Activated CD4-positive, alpha-beta memory T cell treated with anti-CD3 and anti-CD28 coated beads for 36 hours (primary cell): ENCODE measurements around the gene TTC17. TPM values are rescaled to one million over a fixed set of nuclear protein-coding genes. Genes with fewer than 3 reads are reported as not detected.
A peak's percentile ranks its signal among the peaks of the same experiment; 100 is the strongest.
"Not testable (repeated sequence)": the region's sequence is repeated elsewhere in the genome, so short reads cannot be mapped to it uniquely, and the experiment has no call there.

Experiments used
- CTCF ChIA-PET: fragments of 350-600 bp; sonication (Branson Sonifier 250); formaldehyde crosslinking; loops from one replicate; lab custom pipeline; 2021; ENCODE audit warnings: antibody characterized with exemption, inconsistent platforms; lab: Charles Lee
- POLR2A ChIA-PET: fragments of 350-600 bp; sonication (Branson Sonifier 250); formaldehyde crosslinking; loops from one replicate; lab custom pipeline; 2021; ENCODE audit warnings: antibody characterized with exemption; lab: Charles Lee
- DNase-seq: peaks from one replicate; pipeline ENCODE4 v3.0.0-alpha.2; 2020
- H3K27ac Mint-ChIP-seq: one replicate; pipeline ENCODE4 v1.8.0; 2021; ENCODE audit warnings: mixed read lengths
- H3K27me3 Mint-ChIP-seq: one replicate; pipeline ENCODE4 v1.8.0; 2021; ENCODE audit warnings: mixed read lengths
- H3K36me3 Mint-ChIP-seq: one replicate; pipeline ENCODE4 v1.8.0; 2021; ENCODE audit warnings: mixed read lengths
- H3K4me1 Mint-ChIP-seq: one replicate; pipeline ENCODE4 v1.8.0; 2021; ENCODE audit warnings: low read depth, mixed read lengths
- H3K4me3 Mint-ChIP-seq: one replicate; pipeline ENCODE4 v1.8.0; 2021; ENCODE audit warnings: mild to moderate bottlenecking, mixed read lengths
- H3K9me3 Mint-ChIP-seq: one replicate; pipeline ENCODE4 v1.8.0; 2021; ENCODE audit warnings: mixed read lengths
- intact Hi-C: fragments of 100-400 bp; cut with micrococcal nuclease; formaldehyde crosslinking; loops from one replicate; pipeline ENCODE4 v1.15.1; 2023
- total RNA-seq, 2 experiments: library from RNA; stranded (reverse); gene quantifications; one replicate each; pipeline ENCODE4 v1.2.3, GENCODE V29; 2021

The TTC17 gene
- total RNA-seq, 2 experiments from 2014 or later: 51.5 to 52.0 TPM

DNA sequence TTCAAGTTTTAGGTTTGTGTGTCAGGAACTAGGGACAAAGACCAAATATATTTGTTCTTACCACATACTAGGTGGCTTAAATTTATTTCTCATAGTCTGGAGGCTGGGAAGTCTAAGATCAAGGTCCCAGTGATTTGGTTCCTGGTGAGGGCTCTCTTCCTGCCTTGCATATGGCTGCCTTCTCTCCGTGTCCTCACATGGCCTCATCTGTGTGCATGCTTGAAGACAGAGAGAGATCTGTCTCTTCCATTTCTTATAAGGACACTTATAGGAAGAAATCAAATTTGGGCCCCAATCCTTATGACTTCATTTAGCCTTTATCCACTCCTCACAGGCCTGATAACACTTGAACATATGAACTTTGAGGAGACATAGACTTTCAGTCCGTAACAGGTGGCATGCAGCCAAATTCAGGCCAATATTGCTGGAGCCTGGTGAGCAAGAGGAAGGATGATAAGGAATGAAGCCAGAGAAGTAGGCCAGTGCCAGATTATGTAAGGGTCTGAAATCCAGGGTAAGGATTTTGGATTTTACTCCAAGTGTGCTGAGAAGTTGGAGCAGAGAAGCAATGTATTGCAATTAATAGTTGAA is 35.1 kb downstream of the TTC17 start:
- H3K4me1 Mint-ChIP-seq: peaks cover 31% of the 10 kb centered on the region
- no peak overlapping the region for H3K27ac Mint-ChIP-seq
- ChIA-PET POLR2A (interaction anchor here (1.2 kb wide), 1 partner anchor 36 kb away, joined by 6 read pairs; the partner anchor contains the start of gene TTC17), CTCF (interaction anchor here (1.2 kb wide), 1 partner anchor 82 kb away, joined by 4 read pairs; the partner anchor contains the start of gene API5)
- H3K9me3 Mint-ChIP-seq: no peaks in the 10 kb centered on the region
- H3K36me3 Mint-ChIP-seq: peaks cover 60% of the 10 kb centered on the region
- intact Hi-C loops: loop anchor here (2.0 kb wide), 1 partner anchor 35 kb away; the partner anchor contains the start of gene TTC17
- no peaks in the 10 kb centered on the region for H3K27me3 Mint-ChIP-seq
- DNase-seq: no peak
- no peak overlapping the region for H3K4me3 Mint-ChIP-seq

GRCh38 chr11:43396617-43397016 is 37.9 kb downstream of the TTC17 start:
- no peak for DNase-seq
- peaks cover 37% of the 10 kb centered on the region for H3K4me1 Mint-ChIP-seq

DNA sequence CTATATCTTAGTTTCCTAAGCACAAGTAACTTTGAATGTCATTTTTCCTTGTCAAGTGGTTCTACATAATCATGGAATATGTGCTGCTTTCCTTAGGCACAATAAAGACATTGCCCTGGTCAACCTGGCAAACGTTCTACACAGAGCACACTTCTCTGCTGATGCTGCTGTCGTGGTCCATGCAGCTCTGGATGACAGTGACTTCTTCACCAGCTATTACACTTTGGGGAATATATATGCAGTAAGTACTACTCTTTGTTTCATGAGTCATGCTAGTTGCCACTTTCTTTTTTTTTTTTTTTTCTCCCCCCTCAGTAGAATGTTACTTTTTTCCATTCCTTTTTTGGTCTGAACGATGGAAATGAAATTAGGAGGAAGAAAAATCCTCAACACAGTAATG is 38.5 kb downstream of the TTC17 start:
- peak; percentile 11 for DNase-seq
- intact Hi-C loops: no loop called here
- H3K27me3 Mint-ChIP-seq: no peaks in the 10 kb centered on the region
- no peaks in the 10 kb centered on the region for H3K9me3 Mint-ChIP-seq
- H3K4me3 Mint-ChIP-seq: no peak overlapping the region
- CTCF ChIA-PET: interaction anchor here (2.2 kb wide), 1 partner anchor 86 kb away, joined by 5 read pairs; the partner anchor contains the start of gene API5
- POLR2A ChIA-PET: no interaction called here
- peaks cover 34% of the 10 kb centered on the region for H3K4me1 Mint-ChIP-seq
- no peak overlapping the region for H3K27ac Mint-ChIP-seq
- H3K36me3 Mint-ChIP-seq: peaks cover 65% of the 10 kb centered on the region

More at GRCh38 chr11:43396617-43397016, 37.9 kb downstream of the TTC17 start:
- ChIA-PET CTCF (interaction anchor here (2.2 kb wide), 1 partner anchor 85 kb away, joined by 5 read pairs; the partner anchor contains the start of gene API5), POLR2A (no interaction called here)
- Mint-ChIP-seq H3K4me3 (no peak overlapping the region), H3K36me3 (peaks cover 63% of the 10 kb centered on the region), H3K27me3 (no peaks in the 10 kb centered on the region), H3K9me3 (no peaks in the 10 kb centered on the region), H3K27ac (no peak overlapping the region)
- intact Hi-C loops: no loop called here

DNA sequence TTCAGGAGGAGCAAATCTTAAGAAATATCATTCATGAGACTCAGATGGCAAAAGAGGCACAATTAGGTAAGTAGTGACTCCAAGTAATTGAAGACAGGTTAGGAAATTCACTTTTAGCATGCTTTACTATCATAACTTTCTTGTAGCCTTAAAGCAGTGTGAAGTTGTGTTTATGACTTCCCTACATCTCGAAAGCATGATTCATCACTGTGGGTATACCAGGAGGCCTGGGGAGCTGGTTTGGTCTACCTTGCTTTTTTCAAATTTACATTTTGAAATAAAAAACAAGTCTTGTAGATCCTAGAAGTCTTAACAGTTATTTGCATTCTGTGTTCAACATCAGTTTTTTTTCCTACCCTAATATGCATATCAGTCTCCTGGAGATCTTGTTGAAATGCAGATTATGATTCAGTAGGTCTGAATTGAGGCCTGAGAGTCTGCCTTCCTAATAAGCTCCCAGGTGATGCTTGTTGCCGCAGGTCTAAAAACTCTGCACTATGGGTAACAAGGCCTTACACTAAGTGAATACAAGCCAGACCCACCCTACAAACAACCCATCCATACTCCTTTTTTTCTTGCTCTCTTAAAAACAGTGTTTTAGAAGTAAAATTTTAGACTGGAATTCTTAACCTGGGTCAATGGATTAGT is 41.4 kb downstream of the TTC17 start:
- CTCF ChIA-PET: interaction anchor here (0.7 to 1.5 kb wide), 2 partner anchors 39 to 88 kb away, joined by 3 to 4 read pairs; partner anchors contain the start of gene API5
- peaks cover 53% of the 10 kb centered on the region for H3K36me3 Mint-ChIP-seq
- POLR2A ChIA-PET: no interaction called here
- no peaks in the 10 kb centered on the region for H3K27me3 Mint-ChIP-seq
- peaks cover 33% of the 10 kb centered on the region for H3K4me1 Mint-ChIP-seq
- peak; percentile 28 for DNase-seq
- peak overlapping the region; percentile 72 for H3K27ac Mint-ChIP-seq
- H3K9me3 Mint-ChIP-seq: no peaks in the 10 kb centered on the region
- intact Hi-C loops: loop anchor here (5.0 kb wide), 1 partner anchor 88 kb away; the partner anchor contains the start of gene API5
- no peak overlapping the region for H3K4me3 Mint-ChIP-seq

DNA sequence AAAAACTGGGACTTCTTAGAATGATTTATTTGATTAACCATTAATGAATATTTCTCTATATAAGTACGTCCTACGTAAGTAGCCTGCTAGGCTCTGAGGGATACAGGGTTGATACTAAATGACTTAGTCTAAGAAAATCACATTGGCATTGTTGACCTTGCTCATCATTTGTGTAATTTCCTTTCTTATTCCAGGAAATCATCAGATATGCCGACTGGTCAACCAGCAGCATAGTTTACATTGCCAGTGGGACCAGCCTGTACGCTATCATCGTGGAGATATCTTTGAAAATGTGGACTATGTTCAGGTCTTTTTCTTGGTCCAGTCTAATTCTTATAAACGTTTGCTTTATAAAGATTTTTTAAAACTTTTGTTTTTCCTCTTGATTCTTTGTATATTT is 42.5 kb downstream of the TTC17 start:
- Mint-ChIP-seq H3K9me3 (no peaks in the 10 kb centered on the region), H3K4me1 (peaks cover 33% of the 10 kb centered on the region), H3K36me3 (peaks cover 56% of the 10 kb centered on the region), H3K27ac (no peak overlapping the region), H3K4me3 (no peak overlapping the region), H3K27me3 (no peaks in the 10 kb centered on the region)
- ChIA-PET POLR2A (no interaction called here), CTCF (no interaction called here)
- intact Hi-C loops: loop anchor here (5.0 kb wide), 1 partner anchor 89 kb away; the partner anchor contains the start of gene API5
- DNase-seq: no peak

GRCh38 chr11:43401811-43402210 is 43.1 kb downstream of the TTC17 start:
- H3K9me3 Mint-ChIP-seq, DNase-seq, POLR2A ChIA-PET, H3K27me3 Mint-ChIP-seq, H3K27ac Mint-ChIP-seq, CTCF ChIA-PET, H3K4me3 Mint-ChIP-seq: not testable (repeated sequence)
- intact Hi-C loops: loop anchor here (5.0 kb wide), 1 partner anchor 90 kb away; the partner anchor contains the start of gene API5
- H3K36me3 Mint-ChIP-seq: peaks cover 53% of the 10 kb centered on the region
- peaks cover 30% of the 10 kb centered on the region for H3K4me1 Mint-ChIP-seq

DNA sequence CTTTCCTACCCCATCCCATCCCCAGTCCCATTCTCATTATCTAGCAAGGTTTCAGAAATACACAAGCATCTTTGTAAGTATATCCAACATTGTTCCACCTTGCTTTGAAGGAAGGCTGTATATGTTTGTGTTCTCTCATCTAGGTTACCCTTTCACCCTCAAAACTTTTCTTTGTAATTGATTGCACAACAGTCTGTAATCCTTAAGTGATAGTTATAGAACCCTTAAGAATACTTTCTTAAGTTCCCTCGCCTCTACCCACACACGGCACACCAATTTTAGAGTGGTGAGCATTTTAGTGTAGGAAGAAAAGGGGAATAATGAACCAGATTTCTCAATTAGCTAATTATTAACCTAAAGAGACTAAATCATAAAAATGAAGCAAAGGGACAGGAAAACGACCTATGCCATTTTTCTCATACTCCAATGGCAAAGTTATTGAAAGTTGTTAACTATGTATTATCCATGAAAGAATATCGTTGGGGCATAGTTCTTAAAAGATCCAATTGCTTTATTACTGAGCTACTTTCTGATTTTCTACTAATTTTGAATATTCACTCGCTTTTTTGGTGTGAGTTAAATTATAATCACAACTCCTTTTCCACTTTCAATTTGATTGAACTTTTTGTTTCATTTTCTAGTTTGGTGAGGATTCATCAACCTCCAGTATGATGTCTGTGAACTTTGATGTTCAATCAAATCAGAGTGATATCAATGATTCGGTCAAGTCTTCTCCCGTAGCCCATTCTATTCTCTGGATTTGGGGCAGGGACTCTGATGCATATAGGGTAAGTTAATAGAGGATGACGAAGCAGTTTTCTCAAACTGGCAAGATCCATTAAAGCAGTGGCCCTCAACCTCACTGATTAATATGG is 44.9 kb downstream of the TTC17 start:
- H3K36me3 Mint-ChIP-seq: peaks cover 42% of the 10 kb centered on the region
- H3K4me3 Mint-ChIP-seq: no peak overlapping the region
- H3K27ac Mint-ChIP-seq: no peak overlapping the region
- ChIA-PET POLR2A (no interaction called here), CTCF (interaction anchor here (1.1 kb wide), 1 partner anchor 16 kb away, joined by 5 read pairs; no protein-coding TSS in a partner anchor)
- no peaks in the 10 kb centered on the region for H3K9me3 Mint-ChIP-seq
- no peaks in the 10 kb centered on the region for H3K27me3 Mint-ChIP-seq
- peaks cover 19% of the 10 kb centered on the region for H3K4me1 Mint-ChIP-seq
- intact Hi-C loops: loop anchor here (5.0 kb wide), 1 partner anchor 91 kb away; the partner anchor contains the start of gene API5
- no peak for DNase-seq

- Mint-ChIP-seq H3K27me3 (no peaks in the 10 kb centered on the region), H3K9me3 (no peaks in the 10 kb centered on the region), H3K4me3 (no peak overlapping the region), H3K36me3 (peaks cover 37% of the 10 kb centered on the region), H3K4me1 (peaks cover 15% of the 10 kb centered on the region), H3K27ac (no peak overlapping the region)
- intact Hi-C loops: loop anchor here (5.0 kb wide), 1 partner anchor 92 kb away; the partner anchor contains the start of gene API5
- ChIA-PET POLR2A (interaction anchor here (0.9 kb wide), 1 partner anchor 46 kb away, joined by 3 read pairs; the partner anchor contains the start of gene TTC17), CTCF (interaction anchor here (0.8 kb wide), 1 partner anchor 8 kb away, joined by 3 read pairs; no protein-coding TSS in a partner anchor)
- no peak for DNase-seq
Observed at GRCh38 chr11:43404406-43404805, 45.7 kb downstream of the TTC17 start.

- ChIA-PET POLR2A (interaction anchor here (0.9 kb wide), 1 partner anchor 46 kb away, joined by 3 read pairs; the partner anchor contains the start of gene TTC17), CTCF (interaction anchor here (0.8 kb wide), 1 partner anchor 9 kb away, joined by 3 read pairs; no protein-coding TSS in a partner anchor)
- intact Hi-C loops: loop anchor here (5.0 kb wide), 1 partner anchor 93 kb away; the partner anchor contains the start of gene API5
- H3K4me3 Mint-ChIP-seq: no peak overlapping the region
- DNase-seq: no peak
- no peaks in the 10 kb centered on the region for H3K9me3 Mint-ChIP-seq
- H3K27me3 Mint-ChIP-seq: no peaks in the 10 kb centered on the region
- peaks cover 12% of the 10 kb centered on the region for H3K4me1 Mint-ChIP-seq
- H3K36me3 Mint-ChIP-seq: peaks cover 35% of the 10 kb centered on the region
- no peak overlapping the region for H3K27ac Mint-ChIP-seq
Observed at GRCh38 chr11:43404836-43405479, 46.2 kb downstream of the TTC17 start.

- Mint-ChIP-seq H3K36me3 (peaks cover 32% of the 10 kb centered on the region), H3K4me3 (no peak overlapping the region), H3K9me3 (no peaks in the 10 kb centered on the region), H3K4me1 (peaks cover 9% of the 10 kb centered on the region), H3K27me3 (no peaks in the 10 kb centered on the region), H3K27ac (no peak overlapping the region)
- intact Hi-C loops: no loop called here
- no peak for DNase-seq
- POLR2A ChIA-PET: no interaction called here
- CTCF ChIA-PET: no interaction called here
Observed at GRCh38 chr11:43408277-43408676, 49.6 kb downstream of the TTC17 start.

DNA sequence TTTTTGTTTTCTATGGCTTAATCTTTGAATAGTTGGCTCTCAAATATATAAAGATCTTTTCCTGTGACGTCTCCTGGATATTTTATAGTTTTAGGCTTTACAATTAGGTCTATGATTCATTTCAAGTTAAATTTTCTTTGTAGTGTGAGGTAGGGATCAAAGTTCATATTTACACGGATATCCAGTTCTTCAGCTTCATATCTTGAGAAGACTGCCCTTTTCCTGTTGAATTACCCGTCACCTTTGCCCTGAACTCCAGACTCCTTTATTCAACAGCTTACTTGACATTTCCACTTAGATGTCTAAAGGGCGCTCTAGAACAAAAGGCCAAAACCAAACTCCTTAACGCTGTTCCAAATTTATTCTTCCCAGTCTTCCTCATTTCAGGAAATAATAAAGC is 51.7 kb downstream of the TTC17 start:
- POLR2A ChIA-PET: no interaction called here
- CTCF ChIA-PET: no interaction called here
- H3K36me3 Mint-ChIP-seq: peaks cover 38% of the 10 kb centered on the region
- H3K9me3 Mint-ChIP-seq: no peaks in the 10 kb centered on the region
- intact Hi-C loops: no loop called here
- H3K4me3 Mint-ChIP-seq: no peak overlapping the region
- H3K27me3 Mint-ChIP-seq: no peaks in the 10 kb centered on the region
- H3K4me1 Mint-ChIP-seq: no peaks in the 10 kb centered on the region
- no peak for DNase-seq
- no peak overlapping the region for H3K27ac Mint-ChIP-seq
